Left lobe of liver (tissue), 2 donors: ENCODE results near the gene PRR33. TPM values are rescaled to one million over a fixed set of nuclear protein-coding genes. Genes with fewer than 3 reads are reported as not detected.
"Not testable (repeated sequence)": the region's sequence is repeated elsewhere in the genome, so short reads cannot be mapped to it uniquely, and the experiment has no call there.

ENCODE experiments used
- ATAC-seq: fragments of 200-7000 bp; cut with Tn5 transposase; one replicate; pipeline ENCODE4 v1.9.1; 2020; ENCODE audit warnings: mild to moderate bottlenecking, moderate library complexity
- DNase-seq: peaks from one replicate; pipeline ENCODE4 v3.0.0-alpha.2; 2020; ENCODE audit warnings: low spot score
- total RNA-seq: library from RNA; stranded (reverse); gene quantifications from one replicate; pipeline ENCODE4 v1.2.1, GENCODE V29; 2021
- donor health status: DM: no; HTN: no; CAD: no; lungs with moderate emphysema.
- donor health status: DM: no; HTN: yes; CAD: no.

PRR33 gene
- total RNA-seq = not detected

- no peak for ATAC-seq
- no peak for DNase-seq
Measured at GRCh38 chr11:1891831-1892115, at the start of gene PRR33. PRR33 (minus strand) TSS chr11:1891895; CDS start chr11:1890584, 1,311 bp downstream.

GRCh38 chr11:1939788-1940187 lies 48.1 kb upstream of the PRR33 start:
- not testable (repeated sequence) for DNase-seq
- ATAC-seq = peak; percentile 51

- DNase-seq = no peak
- ATAC-seq = no peak
Measured at GRCh38 chr11:1939006-1939625, 47.4 kb upstream of the PRR33 start.

GRCh38 chr11:1938343-1939005 lies 46.8 kb upstream of the PRR33 start:
- ATAC-seq (no peak), DNase-seq (no peak)

- ATAC-seq (no peak), DNase-seq (no peak)
Measured at GRCh38 chr11:1937616-1938342, 46.1 kb upstream of the PRR33 start.

GRCh38 chr11:1936781-1937615 lies 45.3 kb upstream of the PRR33 start:
- no peak for DNase-seq
- ATAC-seq = no peak

- no peak for DNase-seq
Measured at GRCh38 chr11:1936072-1936780, 44.5 kb upstream of the PRR33 start.

GRCh38 chr11:1935156-1936071 lies 43.7 kb upstream of the PRR33 start:
- DNase-seq (no peak), ATAC-seq (no peak)

More at GRCh38 chr11:1936072-1936780, 44.5 kb upstream of the PRR33 start:
- no peak for ATAC-seq

GRCh38 chr11:1934335-1935155 lies 42.9 kb upstream of the PRR33 start:
- no peak for DNase-seq
- no peak for ATAC-seq

GRCh38 chr11:1933416-1934334 lies 42.0 kb upstream of the PRR33 start:
- ATAC-seq = no peak
- no peak for DNase-seq

GRCh38 chr11:1932681-1933080 lies 41.0 kb upstream of the PRR33 start:
- ATAC-seq = no peak
- DNase-seq = no peak

- DNase-seq (no peak), ATAC-seq (no peak)
Measured at GRCh38 chr11:1932105-1932480, 40.4 kb upstream of the PRR33 start.

GRCh38 chr11:1931341-1932104 lies 39.8 kb upstream of the PRR33 start:
- no peak for ATAC-seq

GRCh38 chr11:1930462-1930830 lies 38.8 kb upstream of the PRR33 start:
- ATAC-seq (no peak), DNase-seq (no peak)

More at GRCh38 chr11:1931341-1932104, 39.8 kb upstream of the PRR33 start:
- DNase-seq = no peak

GRCh38 chr11:1929621-1930461 lies 38.1 kb upstream of the PRR33 start:
- no peak for DNase-seq
- ATAC-seq = no peak

GRCh38 chr11:1928891-1929541 lies 37.3 kb upstream of the PRR33 start:
- no peak for DNase-seq
- ATAC-seq = no peak
